ENCODE measurements around the gene SPATA17.

- no peak for TF ChIP-seq CTCF (conservative IDR thresholded peaks at IDR 0.05)
- no peak for TF ChIP-seq ZFX (IDR thresholded peaks at IDR 0.05)
These were observed 288.7 kb downstream of the SPATA17 start for GRCh38 chr1:217919683-217920388.
